HTERT RPE-1 (cell line): ENCODE data around the gene GALNT17.
"Not testable (repeated sequence)": the region's sequence is repeated elsewhere in the genome, so short reads cannot be mapped to it uniquely, and the experiment has no call there.

Experiments
- in situ Hi-C: fragments of 300-500 bp; cut with MboI; formaldehyde crosslinking; loops from 4 replicates; pipeline ENCODE4 v1.14.3; 2020; ENCODE audit warnings: low sequenced_read_pairs

Gene GALNT17

DNA sequence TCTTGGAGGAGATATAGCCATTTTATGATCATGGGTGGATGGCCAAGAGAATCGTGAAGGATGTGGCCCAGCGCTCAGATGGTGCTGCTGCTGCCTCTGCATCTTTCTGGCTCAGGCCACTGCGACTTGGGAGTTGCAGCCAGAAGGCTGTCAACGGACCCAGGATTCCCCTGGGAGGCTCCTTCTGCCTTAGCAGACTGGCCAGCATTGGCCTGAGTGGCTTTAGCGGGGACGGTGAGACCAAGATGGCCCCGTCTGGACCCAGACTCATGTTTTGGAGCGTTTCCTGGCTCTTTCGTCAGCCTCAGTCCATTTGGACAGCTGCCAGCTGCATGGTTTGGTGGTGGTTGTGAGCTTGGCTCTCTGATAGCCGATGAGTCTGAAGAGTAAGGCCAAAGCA lies 97.2 kb downstream of the GALNT17 start:
- in situ Hi-C loops: no loop called here

DNA sequence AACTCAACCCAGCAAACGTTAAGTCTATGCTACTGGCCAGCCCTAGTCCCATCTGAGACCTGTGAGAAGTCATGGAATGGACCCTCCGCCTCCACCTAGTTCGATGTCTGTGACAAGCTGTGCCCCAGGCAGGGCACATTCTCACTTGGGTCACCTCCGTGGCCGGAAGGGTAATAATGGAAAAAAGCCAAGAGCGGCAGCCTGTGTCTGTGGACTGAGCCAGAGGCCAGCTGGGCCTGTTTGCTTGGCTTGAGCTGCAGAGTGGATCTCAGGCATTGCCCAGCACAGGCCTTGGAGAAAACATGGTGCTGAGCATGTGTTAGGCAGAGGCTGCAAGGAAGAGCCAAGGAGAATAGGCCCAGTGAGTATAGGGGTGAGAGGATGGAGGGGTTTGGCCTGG lies 97.8 kb downstream of the GALNT17 start:
- in situ Hi-C loops: no loop called here

DNA sequence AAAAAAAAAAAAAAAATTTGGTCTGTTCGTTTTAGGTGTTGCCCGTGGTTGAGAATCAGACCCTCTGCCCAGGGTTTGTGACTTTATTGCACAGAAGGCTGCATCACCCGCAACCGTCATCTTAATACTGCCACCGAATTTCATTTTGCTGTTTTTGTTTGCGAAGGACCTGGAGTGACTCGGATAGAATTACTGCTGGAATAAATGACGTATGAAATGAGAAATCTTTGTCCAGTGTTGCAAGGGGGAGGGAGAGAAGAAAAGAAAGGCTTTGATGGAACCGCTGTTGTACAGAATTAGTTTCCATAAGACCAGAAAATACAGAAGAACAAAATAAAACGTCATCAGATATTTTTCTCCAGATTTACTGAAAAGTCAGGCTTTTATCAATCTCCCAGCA lies 103.3 kb downstream of the GALNT17 start:
- in situ Hi-C loops: no loop called here

DNA sequence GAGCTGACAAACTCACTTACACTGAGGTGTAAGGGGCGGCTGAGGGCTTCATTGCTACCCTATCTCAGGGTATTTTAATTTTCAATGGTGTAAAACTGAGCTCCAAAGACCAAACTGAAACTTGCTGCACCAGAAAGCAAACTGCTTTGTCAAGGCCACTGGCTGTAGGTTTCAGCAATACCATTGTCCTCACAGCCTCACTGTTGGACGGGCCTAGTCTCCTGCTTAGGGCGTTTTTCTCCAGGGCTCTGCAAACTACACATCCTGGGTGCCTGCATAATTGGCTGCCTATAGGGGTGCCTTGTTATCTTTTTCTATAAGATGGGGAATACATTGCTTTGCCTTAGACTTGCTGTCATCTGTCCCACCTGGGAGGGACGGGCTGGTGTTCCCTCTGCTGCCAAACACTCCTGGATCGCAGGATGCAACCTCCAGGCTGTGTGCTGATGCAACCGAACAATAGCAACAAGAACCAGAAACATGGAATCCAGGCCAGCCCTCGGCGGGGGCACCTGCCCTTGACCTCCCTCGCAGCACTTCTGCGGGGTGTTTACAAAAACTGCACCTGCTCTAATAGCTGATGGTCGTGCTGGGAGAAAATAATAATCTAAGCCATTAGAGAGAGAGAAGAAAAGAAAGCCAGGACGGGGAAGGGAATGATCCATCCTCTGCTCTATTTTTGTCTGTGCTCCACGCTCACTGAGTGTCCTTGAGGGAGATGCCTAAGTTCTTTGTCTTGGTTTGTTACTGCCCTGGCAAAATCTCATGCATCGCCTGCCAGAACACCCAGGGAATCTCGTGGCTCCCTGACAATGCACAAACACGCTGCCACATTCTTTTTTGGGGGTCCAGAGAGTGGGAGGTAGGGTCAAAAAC lies 104.5 kb downstream of the GALNT17 start:
- in situ Hi-C loops: no loop called here

DNA sequence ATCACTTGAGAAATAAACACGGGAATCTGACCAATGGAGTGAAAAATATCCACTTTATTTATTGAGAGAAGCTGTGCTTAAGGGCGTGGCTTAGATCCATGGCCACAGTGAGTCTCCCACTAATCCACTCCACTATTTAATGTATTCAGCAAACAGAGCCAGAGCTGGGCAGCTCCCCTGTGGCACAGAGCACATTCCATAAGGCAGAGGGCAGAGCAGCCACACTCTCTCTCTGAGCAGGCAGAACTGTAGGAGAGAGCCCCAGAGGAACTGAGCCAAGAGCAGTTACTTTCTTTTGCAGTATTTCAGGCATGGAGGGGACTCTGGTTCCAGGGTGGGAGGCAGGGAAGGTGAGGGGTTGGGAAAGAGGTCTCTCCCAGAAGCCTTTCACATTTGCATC lies 106.0 kb downstream of the GALNT17 start:
- in situ Hi-C loops: no loop called here

DNA sequence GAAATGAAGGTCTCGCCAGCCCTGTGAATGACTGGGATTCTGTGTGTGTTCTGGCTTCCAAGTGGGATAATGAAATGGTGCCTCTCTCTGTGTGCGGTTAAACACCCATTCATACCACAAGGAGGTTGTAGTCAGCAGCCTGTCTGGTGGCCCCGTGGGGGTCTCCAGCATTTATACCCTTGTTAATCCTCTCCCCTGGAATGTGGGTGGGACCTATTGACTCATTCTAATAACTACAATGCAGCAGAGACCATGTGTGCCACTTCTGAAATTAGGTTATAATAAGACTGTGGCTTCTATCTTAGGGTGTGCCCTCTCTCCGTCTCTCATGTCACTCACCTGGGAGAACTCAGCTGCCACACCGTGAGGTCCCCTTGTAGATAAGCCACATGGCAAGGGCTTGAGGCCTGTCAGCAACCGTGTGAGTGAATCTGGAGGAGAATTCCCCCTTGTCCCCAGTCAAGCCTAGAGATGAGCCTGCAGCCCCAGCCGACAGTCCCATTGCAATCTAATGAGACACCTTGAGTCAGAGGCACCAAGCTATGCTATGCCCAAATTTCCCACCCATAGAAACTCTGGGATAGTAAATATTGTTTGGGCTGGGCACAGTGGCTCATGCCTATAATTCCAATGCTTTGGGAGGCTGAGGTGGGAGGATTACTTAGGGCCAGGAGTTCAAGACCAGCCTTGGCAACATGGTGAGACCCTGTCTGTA lies 106.8 kb downstream of the GALNT17 start:
- in situ Hi-C loops: no loop called here

DNA sequence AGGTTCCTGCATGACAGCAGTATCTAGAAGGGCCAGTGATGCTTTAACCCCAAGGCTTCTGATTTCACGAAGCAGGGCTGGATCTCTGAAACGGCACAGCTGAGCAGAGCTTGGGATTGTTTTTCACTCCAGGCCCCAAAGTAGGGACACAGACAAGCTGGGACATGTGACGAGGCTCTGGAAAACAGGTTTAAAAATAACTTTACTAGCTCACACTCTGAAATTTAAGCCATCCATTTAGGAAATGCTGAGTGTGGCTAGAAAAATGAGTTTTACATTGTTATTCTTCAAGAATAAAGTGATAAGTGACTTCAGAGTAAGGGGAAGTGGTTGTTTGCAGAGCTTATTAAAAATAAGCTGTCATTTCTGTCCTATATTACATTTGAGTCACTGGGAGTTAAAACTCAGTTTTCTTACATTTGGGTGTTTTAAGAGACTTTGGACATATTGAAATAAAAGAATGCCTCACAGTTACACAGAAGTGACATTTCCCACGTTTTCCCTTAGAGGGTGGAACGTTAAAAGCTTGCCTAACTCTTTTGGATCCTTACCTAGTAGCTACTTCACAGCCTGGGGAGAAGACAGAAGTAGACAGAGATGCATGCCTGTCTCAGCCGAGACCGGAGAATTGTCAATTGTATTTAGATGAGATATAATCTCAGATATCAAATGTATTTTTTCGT lies 107.8 kb downstream of the GALNT17 start:
- in situ Hi-C loops: no loop called here

DNA sequence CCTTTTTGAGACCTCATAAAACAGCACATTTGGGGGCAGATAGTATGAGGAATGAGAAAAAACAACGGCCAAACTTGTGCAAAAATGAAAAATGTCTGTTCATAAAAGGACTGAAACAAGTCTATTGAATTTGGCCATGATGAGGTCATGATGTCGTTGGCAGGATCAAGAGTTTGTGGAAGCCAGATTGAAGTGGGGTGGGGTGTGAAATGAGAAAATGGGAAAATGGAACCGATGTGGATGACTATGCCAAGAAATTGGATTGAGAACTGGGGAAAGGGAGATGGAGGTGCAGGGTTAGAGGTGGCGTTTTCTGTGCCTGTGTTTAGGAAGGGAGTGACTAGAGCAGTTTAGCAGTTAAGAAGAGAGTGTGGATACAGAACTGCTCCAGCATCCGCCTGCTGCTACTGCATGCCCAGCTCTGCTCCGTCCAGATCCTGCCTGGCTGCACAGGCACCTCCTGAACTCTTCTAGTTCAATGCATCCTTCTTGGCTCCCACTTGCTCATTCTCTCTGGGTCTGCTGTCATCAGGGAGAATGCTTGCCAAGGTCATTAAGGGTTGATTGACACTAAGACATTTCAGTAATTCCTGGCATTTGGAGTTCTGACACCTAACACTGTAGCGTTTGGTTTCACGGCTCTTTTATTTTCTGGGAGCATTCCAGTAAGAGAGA lies 111.9 kb downstream of the GALNT17 start:
- in situ Hi-C loops: no loop called here

DNA sequence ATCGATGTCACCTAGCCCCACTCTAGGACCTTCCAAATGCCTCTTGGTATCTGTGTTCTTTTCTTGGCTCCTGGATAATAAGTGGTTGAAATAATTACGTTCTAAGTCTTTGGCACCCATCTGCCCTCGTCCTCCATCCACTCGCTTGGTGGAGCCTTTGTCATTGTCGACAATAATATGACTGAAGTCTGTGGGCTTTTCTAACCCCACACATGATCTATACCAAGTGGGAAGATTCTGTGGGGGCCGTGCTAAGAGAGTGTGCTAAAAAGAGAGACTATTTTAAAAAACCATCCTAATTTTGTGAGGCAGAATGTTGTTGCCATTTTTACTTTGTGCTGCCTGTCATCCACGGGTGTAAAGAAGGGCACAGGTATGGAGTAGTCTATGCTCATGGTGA lies 113.1 kb downstream of the GALNT17 start:
- in situ Hi-C loops: no loop called here

DNA sequence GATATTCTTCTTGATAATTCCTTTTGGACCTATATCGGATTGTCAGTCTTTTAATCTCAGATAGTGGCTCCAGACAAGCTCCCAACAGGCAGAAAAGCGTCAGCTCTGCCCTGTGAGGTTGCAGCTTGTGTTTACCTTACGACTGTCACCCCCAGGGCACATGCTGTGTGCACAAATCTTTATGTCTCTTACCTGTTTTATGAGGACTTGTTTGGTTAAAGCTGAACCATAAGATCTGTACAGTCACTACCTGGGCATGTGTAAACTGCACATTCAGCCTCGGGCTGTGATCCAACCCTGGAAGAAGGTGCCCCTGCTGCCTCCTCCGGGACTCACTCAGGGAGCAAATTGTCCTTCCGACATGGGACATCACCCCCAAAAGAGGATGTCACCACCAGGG lies 119.8 kb downstream of the GALNT17 start:
- in situ Hi-C loops: no loop called here

DNA sequence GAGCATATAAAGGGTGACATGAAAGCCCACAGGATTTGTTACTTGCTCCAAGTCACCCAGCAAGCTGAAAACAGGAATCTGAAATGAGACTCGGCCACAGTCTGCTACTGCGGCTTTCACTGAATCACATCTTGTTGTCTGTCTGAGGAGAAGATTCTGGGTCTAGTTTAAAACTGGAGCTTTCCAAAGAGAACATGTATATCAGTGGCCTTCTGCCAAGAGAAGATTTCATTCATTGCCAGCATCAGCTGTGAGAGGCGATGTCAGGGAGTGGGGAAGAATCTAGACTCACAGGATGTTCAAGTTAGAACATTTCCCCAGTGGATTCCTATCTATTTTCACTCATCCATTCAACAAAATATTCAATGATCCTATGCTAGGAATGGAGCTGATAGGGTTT lies 122.8 kb downstream of the GALNT17 start:
- in situ Hi-C loops: no loop called here

DNA sequence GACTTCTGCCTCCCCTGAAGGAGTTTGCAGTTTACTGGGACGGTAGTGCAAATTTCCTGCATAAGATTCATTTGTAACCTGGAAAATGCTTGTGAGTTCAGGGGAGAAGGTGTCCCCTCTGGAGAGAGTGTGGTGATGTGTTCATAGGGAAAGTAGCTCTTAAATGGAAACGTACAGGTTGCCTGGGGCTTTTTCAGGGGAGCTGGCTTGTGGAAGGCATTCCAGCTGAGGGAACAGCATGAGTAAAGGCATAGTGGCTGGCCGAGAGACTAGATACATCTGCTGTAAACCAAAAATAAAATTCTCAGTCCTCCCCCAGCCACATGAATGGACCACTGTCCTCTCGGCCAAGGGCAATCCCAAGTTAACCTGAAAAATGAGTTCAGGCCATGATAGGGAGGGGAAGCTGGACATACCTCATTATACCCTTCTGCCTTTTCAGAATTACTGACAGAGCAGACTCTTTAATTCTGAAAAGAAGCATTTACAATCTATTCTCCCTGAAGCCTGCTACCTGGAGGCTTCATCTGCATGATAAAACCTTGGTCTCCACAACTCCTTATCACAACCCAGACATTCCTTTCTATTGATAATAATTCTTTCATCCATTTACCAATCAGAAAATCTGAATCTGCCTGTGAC lies 123.7 kb downstream of the GALNT17 start:
- in situ Hi-C loops: no loop called here

DNA sequence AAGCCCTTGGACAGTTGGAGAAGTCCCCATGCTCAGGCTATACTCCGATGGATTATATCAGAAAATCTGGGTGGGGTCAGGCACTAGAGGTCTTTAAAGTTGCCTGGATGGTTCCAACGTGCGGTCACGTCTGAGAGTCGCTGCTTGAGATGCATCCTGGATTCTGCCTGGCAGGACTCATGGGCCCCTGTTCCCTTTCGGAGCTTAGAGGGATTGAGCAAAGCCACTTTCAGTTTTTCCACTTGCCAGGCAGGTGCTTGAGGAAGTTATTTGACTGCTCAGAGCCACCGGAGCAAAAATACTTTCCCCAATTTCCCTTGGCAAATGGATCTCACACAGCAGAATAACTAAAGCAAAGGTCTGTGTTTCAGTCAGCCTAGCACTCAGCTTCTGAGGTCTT lies 129.1 kb downstream of the GALNT17 start:
- in situ Hi-C loops: no loop called here

DNA sequence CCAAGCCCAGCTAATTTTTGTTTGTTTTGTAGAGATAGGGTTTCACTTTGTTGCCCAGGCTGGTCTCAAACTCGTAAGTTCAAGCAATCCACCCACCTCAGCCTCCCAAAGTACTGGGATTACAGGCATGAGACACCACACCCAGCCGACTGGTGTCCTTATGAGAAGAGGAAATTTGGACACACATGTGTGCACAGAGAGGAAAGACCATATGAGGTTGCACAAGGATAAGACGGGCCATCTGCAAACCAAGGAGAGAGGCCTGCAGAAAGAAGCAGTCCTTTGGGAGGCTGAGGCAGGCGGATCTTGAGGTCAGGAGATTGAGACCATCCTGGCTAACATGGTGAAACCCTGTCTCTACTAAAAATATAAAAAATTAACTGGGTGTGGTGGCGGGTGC lies 130.9 kb downstream of the GALNT17 start:
- in situ Hi-C loops: not testable (repeated sequence)

DNA sequence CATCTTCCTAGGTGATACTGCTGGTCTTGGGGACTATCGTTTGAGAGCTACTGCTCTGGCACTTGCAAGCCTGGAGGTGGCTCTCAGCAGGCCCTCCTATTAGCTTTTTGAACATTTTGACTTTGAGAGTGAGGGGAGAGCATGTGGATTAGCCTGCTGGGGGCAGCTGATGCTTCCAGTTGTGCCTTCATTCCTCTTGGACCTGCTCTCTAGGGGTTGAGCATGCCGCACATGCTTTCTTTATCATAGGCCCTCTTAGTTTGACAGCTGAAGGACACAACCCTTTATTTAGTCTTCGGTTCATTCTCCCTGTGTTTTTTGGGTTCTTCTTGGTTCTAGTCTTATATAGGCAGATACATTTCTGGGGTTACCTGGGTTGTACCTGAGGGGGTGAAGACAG lies 132.1 kb downstream of the GALNT17 start:
- in situ Hi-C loops: no loop called here

DNA sequence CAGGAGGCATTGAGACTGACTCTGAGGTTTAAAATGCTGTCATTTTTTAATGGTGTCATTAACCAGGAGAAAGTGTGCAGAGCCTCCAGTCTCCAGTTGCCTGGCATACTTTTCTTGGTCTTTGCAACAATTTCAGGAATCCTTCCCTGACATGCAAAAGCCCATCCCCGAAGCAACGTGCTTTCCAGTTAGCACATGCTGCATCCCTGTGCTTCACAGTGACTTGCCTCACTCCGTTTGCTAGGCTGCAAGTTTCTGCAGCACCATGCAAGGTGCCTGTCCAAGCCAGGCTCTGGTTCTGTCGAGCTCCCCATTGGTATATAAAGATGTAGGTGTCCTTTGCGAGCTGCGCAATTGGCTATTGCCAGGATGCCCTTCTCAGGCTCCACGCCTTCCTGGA lies 135.0 kb downstream of the GALNT17 start:
- in situ Hi-C loops: no loop called here

DNA sequence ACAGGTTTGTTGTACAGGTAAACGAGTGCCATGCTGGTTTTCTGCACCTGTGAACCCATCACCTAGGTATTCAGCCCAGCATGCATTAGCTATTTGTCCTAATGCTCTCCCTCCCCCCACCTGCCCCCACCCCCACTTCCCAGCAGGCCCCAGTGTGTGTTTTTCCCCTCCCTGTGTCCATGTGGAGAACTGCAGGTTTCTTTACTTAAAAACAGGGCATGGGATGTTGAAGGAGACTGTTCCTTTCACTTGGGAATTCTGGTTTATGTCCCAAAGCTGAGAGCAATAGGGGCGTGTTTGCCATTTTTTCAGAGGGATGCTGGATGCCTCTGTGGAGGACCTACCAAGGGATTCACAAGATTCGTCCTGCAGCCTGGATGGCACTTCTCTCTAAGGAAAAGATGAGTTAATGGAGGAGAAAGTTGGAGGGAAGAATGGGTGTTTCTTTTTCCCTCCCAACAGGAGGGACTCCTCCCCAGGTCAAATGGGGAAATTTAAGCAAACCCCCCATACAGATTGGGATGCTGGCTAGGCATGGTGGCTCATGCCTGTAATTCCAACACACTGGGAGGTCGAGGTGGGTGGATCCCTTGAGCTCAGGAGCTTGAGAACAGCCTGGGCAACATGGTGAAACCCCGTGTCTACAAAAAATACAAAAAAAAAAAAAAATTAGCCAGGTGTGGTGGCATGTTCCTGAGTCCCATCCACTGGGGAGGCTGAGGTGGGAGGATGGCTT lies 136.0 kb downstream of the GALNT17 start:
- in situ Hi-C loops: no loop called here

DNA sequence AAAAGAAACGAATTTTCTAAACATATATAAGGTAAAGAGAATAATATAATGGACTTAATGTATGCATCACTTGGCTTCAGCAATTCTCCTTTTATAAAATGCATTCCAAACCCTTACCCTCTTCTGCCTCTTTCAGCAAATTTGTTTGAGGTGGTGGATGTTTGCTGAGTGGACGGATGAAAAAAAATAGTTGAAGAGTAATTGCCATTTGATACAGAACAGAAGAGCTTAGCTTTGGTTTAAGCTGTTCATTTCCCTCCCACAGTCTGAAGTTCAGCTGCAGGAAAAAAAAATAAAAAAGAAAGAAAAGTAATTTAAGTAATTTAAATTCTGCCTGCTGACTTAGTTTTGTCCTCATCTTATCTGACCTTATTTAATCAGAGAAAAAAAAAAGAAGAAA lies 138.6 kb downstream of the GALNT17 start:
- in situ Hi-C loops: no loop called here

DNA sequence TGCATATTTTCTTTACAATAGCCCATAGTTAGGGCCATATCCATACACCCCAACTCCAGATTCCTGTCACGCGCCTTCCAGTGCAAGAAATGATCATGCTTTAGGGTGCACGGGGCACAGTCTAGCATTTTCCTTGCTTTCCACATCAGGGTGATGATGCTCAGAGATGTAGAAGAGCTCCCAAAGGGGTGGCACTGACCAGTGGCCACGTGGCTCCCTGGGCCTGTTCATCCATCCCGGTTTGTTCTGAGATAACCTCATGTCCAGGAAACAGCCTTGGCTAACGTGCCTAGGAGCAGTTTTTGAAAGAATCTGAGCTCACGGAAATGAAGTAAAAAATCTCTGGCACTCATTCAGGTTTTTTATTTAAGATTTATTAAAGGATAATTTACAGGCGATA lies 139.3 kb downstream of the GALNT17 start:
- in situ Hi-C loops: no loop called here
